Keratinocyte (primary cell): Measurements from ENCODE around the gene KLHL29.

Experiments used
- EZH2 ChIP-seq: IDR thresholded peaks from one replicate; pipeline ENCODE4 v1.6.1; 2012; ENCODE audit warnings: inconsistent platforms, mild to moderate bottlenecking, low read length, moderate library complexity
- TF ChIP-seq, protein P1 (sequence below), 3 experiments: IDR thresholded peaks in 1 of 3; conservative IDR thresholded peaks in 1 of 3; optimal IDR thresholded peaks in 1 of 3; 2 replicates in 2 of 3; 3 replicates in 1 of 3; pipeline versions ENCODE3 to v1.5.1; 2011; ENCODE audit warnings: low read length in 3 of 3, mild to moderate bottlenecking in 3 of 3, moderate library complexity in 2 of 3, control low read depth in 1 of 3, inconsistent platforms in 1 of 3; ENCODE audit not compliant: insufficient read depth in 2 of 3; ENCODE audit errors: extremely low read depth in 1 of 3

DNA sequence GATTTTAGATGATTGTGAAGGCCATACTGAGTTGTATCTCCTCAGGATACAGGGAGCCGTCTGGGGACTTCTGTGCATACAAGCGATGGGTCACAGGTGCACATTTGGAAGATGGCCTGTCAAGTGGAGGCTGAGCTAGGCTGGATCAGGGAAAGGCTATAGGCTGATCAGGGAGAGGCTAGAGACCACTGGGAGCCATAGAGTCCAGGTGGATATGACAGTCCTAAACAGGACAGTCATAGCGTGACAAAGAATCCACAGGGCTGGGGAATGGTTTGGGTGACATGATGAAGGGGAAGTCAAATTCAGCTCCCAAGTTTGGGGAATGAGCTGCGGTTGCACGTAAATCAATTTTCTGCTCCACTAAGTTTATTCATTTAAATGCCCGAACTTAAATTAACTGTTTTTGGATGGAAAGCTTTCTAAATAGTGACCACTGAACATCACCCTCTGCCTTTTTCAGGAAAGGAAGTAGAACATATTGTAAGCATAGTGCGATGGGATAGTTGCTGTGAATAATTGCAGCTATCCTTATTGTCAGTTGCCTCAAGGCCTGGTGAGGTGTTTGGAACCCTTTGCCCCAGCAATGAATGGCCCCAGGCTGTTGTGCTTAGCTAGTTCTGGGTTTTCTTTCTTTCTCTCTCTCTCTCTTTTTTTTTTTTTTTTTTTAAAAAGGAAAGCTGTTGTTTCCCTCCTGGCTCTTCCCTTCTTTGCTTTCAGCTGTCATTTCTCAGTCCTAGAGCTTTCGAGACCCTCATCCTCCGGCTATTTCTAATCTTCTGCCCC lies 50.5 kb downstream of the KLHL29 start:
- TF ChIP-seq, protein P1, sequence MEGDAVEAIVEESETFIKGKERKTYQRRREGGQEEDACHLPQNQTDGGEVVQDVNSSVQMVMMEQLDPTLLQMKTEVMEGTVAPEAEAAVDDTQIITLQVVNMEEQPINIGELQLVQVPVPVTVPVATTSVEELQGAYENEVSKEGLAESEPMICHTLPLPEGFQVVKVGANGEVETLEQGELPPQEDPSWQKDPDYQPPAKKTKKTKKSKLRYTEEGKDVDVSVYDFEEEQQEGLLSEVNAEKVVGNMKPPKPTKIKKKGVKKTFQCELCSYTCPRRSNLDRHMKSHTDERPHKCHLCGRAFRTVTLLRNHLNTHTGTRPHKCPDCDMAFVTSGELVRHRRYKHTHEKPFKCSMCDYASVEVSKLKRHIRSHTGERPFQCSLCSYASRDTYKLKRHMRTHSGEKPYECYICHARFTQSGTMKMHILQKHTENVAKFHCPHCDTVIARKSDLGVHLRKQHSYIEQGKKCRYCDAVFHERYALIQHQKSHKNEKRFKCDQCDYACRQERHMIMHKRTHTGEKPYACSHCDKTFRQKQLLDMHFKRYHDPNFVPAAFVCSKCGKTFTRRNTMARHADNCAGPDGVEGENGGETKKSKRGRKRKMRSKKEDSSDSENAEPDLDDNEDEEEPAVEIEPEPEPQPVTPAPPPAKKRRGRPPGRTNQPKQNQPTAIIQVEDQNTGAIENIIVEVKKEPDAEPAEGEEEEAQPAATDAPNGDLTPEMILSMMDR (optimal IDR thresholded peaks at IDR 0.05 in 1 of 3, IDR thresholded peaks at IDR 0.05 in 1 of 3, conservative IDR thresholded peaks at IDR 0.05 in 1 of 3; ENCODE audit: extremely low read depth in 1 of 3, insufficient read depth in 2 of 3, low read length in 3 of 3), result no peak
- no peak for TF ChIP-seq EZH2
